HG03460 (cell line): Measurements from ENCODE around the gene RMP24.

Experiments used
- ATAC-seq: cut with Tn5 transposase; IDR thresholded peaks from one replicate; pipeline ENCODE4 v1.9.1; 2021; ENCODE audit not compliant: unreplicated experiment

The RMP24 gene

DNA sequence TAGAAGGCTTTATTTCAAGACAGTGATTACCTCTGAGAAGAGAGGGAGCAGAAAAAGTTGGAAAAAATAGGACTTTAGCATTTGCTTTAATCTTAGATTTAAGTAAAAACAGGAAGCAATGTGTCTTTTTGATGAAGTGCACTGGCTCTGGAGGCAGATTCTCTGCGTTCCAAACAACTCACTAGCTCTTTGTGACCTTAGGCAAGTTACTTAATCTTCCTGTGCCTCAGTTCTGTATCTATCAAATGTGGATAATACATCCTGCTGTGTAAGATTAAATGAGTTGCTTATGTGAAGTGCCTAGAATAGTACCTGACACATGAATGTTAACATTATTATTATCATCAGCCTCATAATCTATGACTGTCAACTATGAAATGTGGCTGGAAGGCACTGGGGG, 52.5 kb downstream of the RMP24 start:
- ATAC-seq: no peak

GRCh38 chr18:36028859-36029258, 56.4 kb downstream of the RMP24 start:
- ATAC-seq: no peak
